HCT116 (cell line): Measurements from ENCODE around the gene ARSJ.

ENCODE experiments used
- CEBPB ChIP-seq: IDR thresholded peaks from 2 replicates; pipeline ENCODE4 v1.6.1; 2012; ENCODE audit warnings: low read depth
- EZH2phosphoT487 ChIP-seq: fragments of 200-600 bp; IDR thresholded peaks from 2 replicates; pipeline ENCODE4 v1.6.1; 2018; ENCODE audit warnings: antibody characterized with exemption, borderline replicate concordance
- POLR2A ChIP-seq: IDR thresholded peaks from 2 replicates; pipeline ENCODE4 v1.7.0; 2011; ENCODE audit warnings: borderline replicate concordance; ENCODE audit not compliant: insufficient read depth, insufficient read length; ENCODE audit errors: extremely low read depth
- TF ChIP-seq, protein P1 (sequence below): IDR thresholded peaks from 2 replicates; pipeline ENCODE4 v1.6.1; 2012; ENCODE audit warnings: low read depth
- TF ChIP-seq, protein P2 (sequence below), 3 experiments: fragments of 200-600 bp in 1 of 3; sonication (generic) in 1 of 3; IDR thresholded peaks in 2 of 3; conservative IDR thresholded peaks in 1 of 3; 2 replicates each; pipeline ENCODE4 v1.5.1; 2012 to 2017; ENCODE audit warnings: low read depth in 2 of 3, low read length in 2 of 3, antibody characterized with exemption in 1 of 3, borderline replicate concordance in 1 of 3, control low read depth in 1 of 3, mild to moderate bottlenecking in 1 of 3, mixed read lengths in 1 of 3, mixed run types in 1 of 3, moderate library complexity in 1 of 3; ENCODE audit not compliant: insufficient read depth in 1 of 3

DNA sequence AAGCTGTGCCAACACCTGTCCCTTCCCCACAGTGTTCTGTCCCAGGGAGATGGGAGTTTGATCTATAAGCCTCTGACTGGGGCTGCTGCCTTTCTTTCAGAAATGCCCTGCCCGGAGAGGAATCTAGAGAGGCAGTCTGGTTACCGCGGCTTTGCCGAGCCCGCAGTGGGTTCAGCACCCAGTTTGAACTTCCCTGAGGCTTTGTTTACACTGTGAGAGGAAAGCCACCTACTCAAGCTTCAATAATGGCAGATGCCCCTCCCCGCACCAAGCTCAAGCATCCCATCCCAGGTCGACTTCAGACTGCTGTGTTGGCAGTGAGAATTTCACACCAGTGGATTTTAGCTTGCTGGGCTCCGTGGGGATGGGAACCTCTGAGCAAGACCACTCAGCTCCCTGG lies 33.3 kb upstream of the ARSJ start:
- no peak for TF ChIP-seq EZH2phosphoT487
- TF ChIP-seq, protein P1, sequence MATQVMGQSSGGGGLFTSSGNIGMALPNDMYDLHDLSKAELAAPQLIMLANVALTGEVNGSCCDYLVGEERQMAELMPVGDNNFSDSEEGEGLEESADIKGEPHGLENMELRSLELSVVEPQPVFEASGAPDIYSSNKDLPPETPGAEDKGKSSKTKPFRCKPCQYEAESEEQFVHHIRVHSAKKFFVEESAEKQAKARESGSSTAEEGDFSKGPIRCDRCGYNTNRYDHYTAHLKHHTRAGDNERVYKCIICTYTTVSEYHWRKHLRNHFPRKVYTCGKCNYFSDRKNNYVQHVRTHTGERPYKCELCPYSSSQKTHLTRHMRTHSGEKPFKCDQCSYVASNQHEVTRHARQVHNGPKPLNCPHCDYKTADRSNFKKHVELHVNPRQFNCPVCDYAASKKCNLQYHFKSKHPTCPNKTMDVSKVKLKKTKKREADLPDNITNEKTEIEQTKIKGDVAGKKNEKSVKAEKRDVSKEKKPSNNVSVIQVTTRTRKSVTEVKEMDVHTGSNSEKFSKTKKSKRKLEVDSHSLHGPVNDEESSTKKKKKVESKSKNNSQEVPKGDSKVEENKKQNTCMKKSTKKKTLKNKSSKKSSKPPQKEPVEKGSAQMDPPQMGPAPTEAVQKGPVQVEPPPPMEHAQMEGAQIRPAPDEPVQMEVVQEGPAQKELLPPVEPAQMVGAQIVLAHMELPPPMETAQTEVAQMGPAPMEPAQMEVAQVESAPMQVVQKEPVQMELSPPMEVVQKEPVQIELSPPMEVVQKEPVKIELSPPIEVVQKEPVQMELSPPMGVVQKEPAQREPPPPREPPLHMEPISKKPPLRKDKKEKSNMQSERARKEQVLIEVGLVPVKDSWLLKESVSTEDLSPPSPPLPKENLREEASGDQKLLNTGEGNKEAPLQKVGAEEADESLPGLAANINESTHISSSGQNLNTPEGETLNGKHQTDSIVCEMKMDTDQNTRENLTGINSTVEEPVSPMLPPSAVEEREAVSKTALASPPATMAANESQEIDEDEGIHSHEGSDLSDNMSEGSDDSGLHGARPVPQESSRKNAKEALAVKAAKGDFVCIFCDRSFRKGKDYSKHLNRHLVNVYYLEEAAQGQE: no peak
- no peak for TF ChIP-seq POLR2A
- TF ChIP-seq CEBPB: no peak
- TF ChIP-seq, protein P2, sequence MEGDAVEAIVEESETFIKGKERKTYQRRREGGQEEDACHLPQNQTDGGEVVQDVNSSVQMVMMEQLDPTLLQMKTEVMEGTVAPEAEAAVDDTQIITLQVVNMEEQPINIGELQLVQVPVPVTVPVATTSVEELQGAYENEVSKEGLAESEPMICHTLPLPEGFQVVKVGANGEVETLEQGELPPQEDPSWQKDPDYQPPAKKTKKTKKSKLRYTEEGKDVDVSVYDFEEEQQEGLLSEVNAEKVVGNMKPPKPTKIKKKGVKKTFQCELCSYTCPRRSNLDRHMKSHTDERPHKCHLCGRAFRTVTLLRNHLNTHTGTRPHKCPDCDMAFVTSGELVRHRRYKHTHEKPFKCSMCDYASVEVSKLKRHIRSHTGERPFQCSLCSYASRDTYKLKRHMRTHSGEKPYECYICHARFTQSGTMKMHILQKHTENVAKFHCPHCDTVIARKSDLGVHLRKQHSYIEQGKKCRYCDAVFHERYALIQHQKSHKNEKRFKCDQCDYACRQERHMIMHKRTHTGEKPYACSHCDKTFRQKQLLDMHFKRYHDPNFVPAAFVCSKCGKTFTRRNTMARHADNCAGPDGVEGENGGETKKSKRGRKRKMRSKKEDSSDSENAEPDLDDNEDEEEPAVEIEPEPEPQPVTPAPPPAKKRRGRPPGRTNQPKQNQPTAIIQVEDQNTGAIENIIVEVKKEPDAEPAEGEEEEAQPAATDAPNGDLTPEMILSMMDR (IDR thresholded peaks at IDR 0.05 in 2 of 3, conservative IDR thresholded peaks at IDR 0.05 in 1 of 3; ENCODE audit: borderline replicate concordance in 1 of 3, insufficient read depth in 1 of 3, low read depth in 2 of 3, low read length in 2 of 3): no peak
